WTC11 (cell line): Measurements from ENCODE around the gene EVI5L. TPM values are rescaled to one million over a fixed set of nuclear protein-coding genes. Genes with fewer than 3 reads are reported as not detected.

Experiments used
- ATAC-seq: fragments of 200-7000 bp; cut with Tn5 transposase; 2 replicates; pipeline ENCODE4 v1.10.0; 2021; ENCODE audit warnings: mild to moderate bottlenecking, moderate library complexity
- CTCF ChIA-PET: fragments of 300-600 bp; sonication (Branson Sonifier 250); formaldehyde crosslinking; loops from one replicate; lab custom pipeline; 2021; ENCODE audit warnings: antibody characterized with exemption; lab: Charles Lee
- POLR2A ChIA-PET: fragments of 350-600 bp; sonication (Branson Sonifier 250); formaldehyde crosslinking; loops from one replicate; lab custom pipeline; 2021; ENCODE audit warnings: antibody characterized with exemption; lab: Charles Lee
- DNase-seq: peaks from one replicate; pipeline ENCODE4 v3.0.0; 2021; ENCODE audit warnings: low spot score
- H3K27ac Mint-ChIP-seq: 2 replicates; pipeline ENCODE4 v1.8.0; 2021; ENCODE audit warnings: mixed read lengths
- H3K27me3 Mint-ChIP-seq: 2 replicates; pipeline ENCODE4 v1.8.0; 2021; ENCODE audit warnings: low read depth, mild to moderate bottlenecking, moderate library complexity, mixed read lengths
- H3K36me3 Mint-ChIP-seq: 2 replicates; pipeline ENCODE4 v1.8.0; 2021; ENCODE audit warnings: mixed read lengths
- H3K4me1 Mint-ChIP-seq: 2 replicates; pipeline ENCODE4 v1.8.0; 2022; ENCODE audit warnings: mixed read lengths
- H3K4me3 Mint-ChIP-seq: 2 replicates; pipeline ENCODE4 v1.8.0; 2021; ENCODE audit warnings: mild to moderate bottlenecking, moderate library complexity, mixed read lengths
- H3K9me3 Mint-ChIP-seq: 2 replicates; pipeline ENCODE4 v1.8.0; 2021; ENCODE audit warnings: mixed read lengths
- FOXK1 ChIP-seq: sonication (generic); formaldehyde crosslinking; IDR thresholded peaks from 2 replicates; pipeline ENCODE4 v1.8.0; 2022; ENCODE audit warnings: mild to moderate bottlenecking, moderate library complexity, missing genetic modification reagents
- GTF2I ChIP-seq: fragments of 250-450 bp; sonication (Bioruptor Pico); conservative IDR thresholded peaks from 2 replicates; pipeline ENCODE4 v1.4.0; 2021; ENCODE audit warnings: mild to moderate bottlenecking
- HMGA2 ChIP-seq: fragments of 250-450 bp; sonication (Bioruptor Pico); IDR thresholded peaks from 2 replicates; pipeline ENCODE4 v1.4.0; 2021; ENCODE audit warnings: mild to moderate bottlenecking, moderate library complexity
- KAT7 ChIP-seq: sonication (generic); formaldehyde crosslinking; IDR thresholded peaks from 2 replicates; pipeline ENCODE4 v1.8.1; 2023; ENCODE audit warnings: missing genetic modification reagents, mild to moderate bottlenecking, borderline replicate concordance
- RELA ChIP-seq: sonication (generic); formaldehyde crosslinking; IDR thresholded peaks from 2 replicates; pipeline ENCODE4 v1.8.1; 2022; ENCODE audit warnings: missing genetic modification reagents, mild to moderate bottlenecking, borderline replicate concordance
- TEAD1 ChIP-seq: sonication (generic); formaldehyde crosslinking; IDR thresholded peaks from 2 replicates; pipeline ENCODE4 v1.8.0; 2022; ENCODE audit warnings: mild to moderate bottlenecking, missing genetic modification reagents
- TEAD4 ChIP-seq: sonication (generic); formaldehyde crosslinking; IDR thresholded peaks from 2 replicates; pipeline ENCODE4 v1.8.0; 2022; ENCODE audit warnings: mild to moderate bottlenecking, missing genetic modification reagents
- ZNF263 ChIP-seq: sonication (generic); formaldehyde crosslinking; IDR thresholded peaks from 2 replicates; pipeline ENCODE4 v1.8.1; 2022; ENCODE audit warnings: low read depth, mild to moderate bottlenecking, moderate library complexity, missing genetic modification reagents
- ZNF423 ChIP-seq: fragments of 250-450 bp; sonication (Bioruptor Pico); IDR thresholded peaks from 2 replicates; pipeline ENCODE4 v2.1.2; 2022; ENCODE audit warnings: mild to moderate bottlenecking, moderate library complexity
- total RNA-seq: library from RNA; stranded (reverse); gene quantifications from 3 replicates; pipeline ENCODE4 v1.2.3, GENCODE V29; 2021
- TF ChIP-seq, protein P1 (sequence below): fragments of 250-450 bp; sonication (Bioruptor Pico); IDR thresholded peaks from 2 replicates; pipeline ENCODE4 v1.9.0; 2021; ENCODE audit warnings: moderate library complexity, mild to moderate bottlenecking, inconsistent platforms, borderline replicate concordance
- TF ChIP-seq, protein P2 (sequence below): fragments of 250-450 bp; sonication (Bioruptor Pico); conservative IDR thresholded peaks from 2 replicates; pipeline ENCODE4 v1.9.0; 2021; ENCODE audit warnings: mild to moderate bottlenecking
- TF ChIP-seq, protein P3 (sequence below): sonication (generic); formaldehyde crosslinking; conservative IDR thresholded peaks from 2 replicates; pipeline ENCODE4 v1.8.1; 2023; ENCODE audit warnings: mild to moderate bottlenecking, low read depth, missing genetic modification reagents, moderate library complexity
- TF ChIP-seq, protein P4 (sequence below): sonication (generic); formaldehyde crosslinking; IDR thresholded peaks from 2 replicates; pipeline ENCODE4 v1.8.0; 2023; ENCODE audit warnings: missing genetic modification reagents
- TF ChIP-seq, protein P5 (sequence below): fragments of 250-450 bp; sonication (Bioruptor Pico); IDR thresholded peaks from 2 replicates; pipeline ENCODE4 v1.8.0; 2021; ENCODE audit warnings: mild to moderate bottlenecking
- TF ChIP-seq, protein P6 (sequence below): sonication (generic); formaldehyde crosslinking; IDR thresholded peaks from 2 replicates; pipeline ENCODE4 v1.8.1; 2022; ENCODE audit warnings: low read depth, missing genetic modification reagents, borderline replicate concordance
- TF ChIP-seq, protein P7 (sequence below): sonication (generic); formaldehyde crosslinking; IDR thresholded peaks from 2 replicates; pipeline ENCODE4 v1.8.1; 2023; ENCODE audit warnings: mild to moderate bottlenecking, missing genetic modification reagents
- TF ChIP-seq, protein P8 (sequence below): sonication (generic); formaldehyde crosslinking; IDR thresholded peaks from 2 replicates; pipeline ENCODE4 v1.8.0; 2022; ENCODE audit warnings: missing genetic modification reagents

The EVI5L gene
- total RNA-seq, 1 experiment from 2014 or later, result 10.5 TPM

DNA sequence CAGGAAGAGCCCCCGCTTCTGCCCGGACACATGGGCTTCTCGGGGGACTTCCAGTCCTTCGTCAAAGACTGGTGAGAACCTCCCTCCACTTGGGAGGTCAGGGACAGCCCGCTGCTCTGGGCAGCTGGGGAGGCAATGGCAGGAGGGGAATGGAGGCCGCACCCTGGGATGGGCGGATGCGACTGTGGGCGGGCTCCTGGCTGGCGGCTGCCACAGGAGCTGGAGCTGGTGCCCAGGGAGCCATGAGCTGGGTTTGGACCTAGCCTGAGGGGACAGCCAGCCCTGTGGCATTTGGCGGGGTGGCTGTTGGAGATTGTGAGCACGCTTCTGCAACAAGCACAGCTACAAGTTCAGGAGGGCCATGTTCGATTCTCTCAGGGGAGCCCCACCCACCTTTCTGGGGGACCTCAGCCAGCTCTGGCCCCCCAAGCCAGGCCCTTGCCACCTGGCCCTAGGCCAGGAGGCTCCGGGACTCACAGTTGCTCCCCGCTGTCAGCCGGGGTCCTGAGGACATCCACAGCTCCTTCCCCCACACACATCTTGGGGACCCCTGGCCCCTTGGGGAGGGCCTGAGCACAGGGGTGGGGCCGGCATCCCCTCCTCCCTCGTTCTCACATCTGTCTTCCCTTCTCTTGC lies 81.6 kb downstream of the EVI5L start:
- Mint-ChIP-seq H3K27me3 (peaks cover 23% of the 10 kb centered on the region), H3K4me3 (no peak overlapping the region), H3K36me3 (peaks cover 11% of the 10 kb centered on the region), H3K9me3 (no peaks in the 10 kb centered on the region), H3K27ac (no peak overlapping the region), H3K4me1 (peaks cover 3% of the 10 kb centered on the region)
- no peak for ATAC-seq
- DNase-seq, result no peak
- POLR2A ChIA-PET, result no interaction called here
- TF ChIP-seq HMGA2 (no peak), KAT7 (CRISPR knock-in tag) (no peak), TEAD1 (CRISPR knock-in tag) (no peak)
- TF ChIP-seq, protein P1, sequence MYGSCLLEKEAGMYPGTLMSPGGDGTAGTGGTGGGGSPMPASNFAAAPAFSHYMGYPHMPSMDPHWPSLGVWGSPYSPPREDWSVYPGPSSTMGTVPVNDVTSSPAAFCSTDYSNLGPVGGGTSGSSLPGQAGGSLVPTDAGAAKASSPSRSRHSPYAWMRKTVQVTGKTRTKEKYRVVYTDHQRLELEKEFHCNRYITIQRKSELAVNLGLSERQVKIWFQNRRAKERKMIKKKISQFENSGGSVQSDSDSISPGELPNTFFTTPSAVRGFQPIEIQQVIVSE, result no peak
- TF ChIP-seq, protein P2, sequence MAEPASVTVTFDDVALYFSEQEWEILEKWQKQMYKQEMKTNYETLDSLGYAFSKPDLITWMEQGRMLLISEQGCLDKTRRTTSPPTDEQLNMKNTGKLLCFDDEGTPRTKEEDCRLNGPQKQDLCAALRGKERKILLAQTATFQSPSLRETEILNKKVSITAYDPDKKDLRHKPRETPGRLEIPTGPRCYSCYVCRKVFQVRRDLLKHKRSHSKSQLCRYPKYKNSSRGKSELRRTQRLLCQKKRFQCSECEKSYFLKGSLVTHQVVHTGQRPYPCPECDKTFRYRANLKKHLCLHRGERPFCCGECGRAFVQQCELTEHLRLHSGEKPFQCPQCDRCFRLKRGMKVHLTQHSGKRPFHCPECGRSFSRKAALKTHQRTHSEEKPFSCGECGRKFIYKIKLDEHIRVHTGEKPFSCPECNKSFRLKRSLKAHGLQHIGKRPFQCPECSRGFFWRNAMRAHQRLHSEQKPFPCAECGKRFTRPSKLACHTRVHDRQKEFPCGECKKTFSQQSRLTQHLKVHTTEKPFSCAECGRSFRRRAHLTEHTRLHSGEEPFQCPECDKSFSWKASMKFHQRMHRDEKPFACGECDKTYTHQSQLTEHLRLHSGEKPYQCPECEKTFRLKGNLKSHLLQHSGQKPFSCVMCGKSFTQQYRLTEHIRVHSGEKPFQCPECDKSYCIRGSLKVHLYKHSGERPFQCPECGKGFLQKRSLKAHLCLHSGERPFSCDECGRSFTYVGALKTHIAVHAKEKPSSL, result no peak
- CTCF ChIA-PET, result interaction anchor here (1.1 to 2.1 kb wide), 5 partner anchors 8 to 58 kb away, joined by 3 to 10 read pairs (median 4); partner anchors contain the start of gene MAP2K7

DNA sequence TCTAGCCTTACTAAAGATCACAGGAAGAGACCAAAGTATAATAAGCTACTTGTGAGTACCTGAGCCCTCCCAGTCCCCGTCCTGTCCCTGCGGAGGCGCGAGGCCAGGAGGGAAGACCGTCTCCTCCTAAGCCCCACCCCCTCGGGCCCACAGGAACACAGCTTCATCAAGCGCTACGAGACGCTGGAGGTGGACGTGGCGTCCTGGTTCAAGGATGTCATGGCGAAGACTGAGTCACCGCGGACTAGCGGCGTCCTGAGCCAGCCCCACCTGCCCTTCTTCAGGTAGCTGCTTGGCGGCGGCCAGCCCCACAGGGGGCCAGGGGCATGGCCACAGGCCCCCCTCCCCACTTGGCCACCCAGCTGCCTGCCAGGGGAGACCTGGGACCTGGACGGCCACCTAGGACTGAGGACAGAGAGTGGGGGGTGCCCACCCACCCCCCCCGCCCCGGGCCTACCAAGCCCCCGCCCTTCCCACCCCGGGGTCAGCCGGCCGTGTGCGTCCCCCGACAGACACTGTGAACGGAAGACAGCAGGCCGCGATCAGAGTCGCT lies 82.2 kb downstream of the EVI5L start:
- ChIA-PET POLR2A (no interaction called here), CTCF (interaction anchor here (0.8 to 2.1 kb wide), 6 partner anchors 9 to 59 kb away, joined by 3 to 10 read pairs (median 4); partner anchors contain the start of gene MAP2K7)
- Mint-ChIP-seq H3K4me3 (no peak overlapping the region), H3K27me3 (peaks cover 28% of the 10 kb centered on the region), H3K9me3 (no peaks in the 10 kb centered on the region), H3K4me1 (peaks cover 3% of the 10 kb centered on the region), H3K36me3 (peaks cover 11% of the 10 kb centered on the region), H3K27ac (no peak overlapping the region)
- no peak for ATAC-seq
- TF ChIP-seq ZNF423 (CRISPR knock-in tag) (no peak), FOXK1 (CRISPR knock-in tag) (no peak), ZNF263 (CRISPR knock-in tag) (no peak), RELA (CRISPR knock-in tag) (no peak), GTF2I (CRISPR knock-in tag) (no peak), TEAD4 (no peak)
- TF ChIP-seq, protein P3, sequence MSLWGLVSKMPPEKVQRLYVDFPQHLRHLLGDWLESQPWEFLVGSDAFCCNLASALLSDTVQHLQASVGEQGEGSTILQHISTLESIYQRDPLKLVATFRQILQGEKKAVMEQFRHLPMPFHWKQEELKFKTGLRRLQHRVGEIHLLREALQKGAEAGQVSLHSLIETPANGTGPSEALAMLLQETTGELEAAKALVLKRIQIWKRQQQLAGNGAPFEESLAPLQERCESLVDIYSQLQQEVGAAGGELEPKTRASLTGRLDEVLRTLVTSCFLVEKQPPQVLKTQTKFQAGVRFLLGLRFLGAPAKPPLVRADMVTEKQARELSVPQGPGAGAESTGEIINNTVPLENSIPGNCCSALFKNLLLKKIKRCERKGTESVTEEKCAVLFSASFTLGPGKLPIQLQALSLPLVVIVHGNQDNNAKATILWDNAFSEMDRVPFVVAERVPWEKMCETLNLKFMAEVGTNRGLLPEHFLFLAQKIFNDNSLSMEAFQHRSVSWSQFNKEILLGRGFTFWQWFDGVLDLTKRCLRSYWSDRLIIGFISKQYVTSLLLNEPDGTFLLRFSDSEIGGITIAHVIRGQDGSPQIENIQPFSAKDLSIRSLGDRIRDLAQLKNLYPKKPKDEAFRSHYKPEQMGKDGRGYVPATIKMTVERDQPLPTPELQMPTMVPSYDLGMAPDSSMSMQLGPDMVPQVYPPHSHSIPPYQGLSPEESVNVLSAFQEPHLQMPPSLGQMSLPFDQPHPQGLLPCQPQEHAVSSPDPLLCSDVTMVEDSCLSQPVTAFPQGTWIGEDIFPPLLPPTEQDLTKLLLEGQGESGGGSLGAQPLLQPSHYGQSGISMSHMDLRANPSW, result no peak
- TF ChIP-seq, protein P4, sequence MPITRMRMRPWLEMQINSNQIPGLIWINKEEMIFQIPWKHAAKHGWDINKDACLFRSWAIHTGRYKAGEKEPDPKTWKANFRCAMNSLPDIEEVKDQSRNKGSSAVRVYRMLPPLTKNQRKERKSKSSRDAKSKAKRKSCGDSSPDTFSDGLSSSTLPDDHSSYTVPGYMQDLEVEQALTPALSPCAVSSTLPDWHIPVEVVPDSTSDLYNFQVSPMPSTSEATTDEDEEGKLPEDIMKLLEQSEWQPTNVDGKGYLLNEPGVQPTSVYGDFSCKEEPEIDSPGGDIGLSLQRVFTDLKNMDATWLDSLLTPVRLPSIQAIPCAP (CRISPR knock-in tag), result no peak
- TF ChIP-seq, protein P5, sequence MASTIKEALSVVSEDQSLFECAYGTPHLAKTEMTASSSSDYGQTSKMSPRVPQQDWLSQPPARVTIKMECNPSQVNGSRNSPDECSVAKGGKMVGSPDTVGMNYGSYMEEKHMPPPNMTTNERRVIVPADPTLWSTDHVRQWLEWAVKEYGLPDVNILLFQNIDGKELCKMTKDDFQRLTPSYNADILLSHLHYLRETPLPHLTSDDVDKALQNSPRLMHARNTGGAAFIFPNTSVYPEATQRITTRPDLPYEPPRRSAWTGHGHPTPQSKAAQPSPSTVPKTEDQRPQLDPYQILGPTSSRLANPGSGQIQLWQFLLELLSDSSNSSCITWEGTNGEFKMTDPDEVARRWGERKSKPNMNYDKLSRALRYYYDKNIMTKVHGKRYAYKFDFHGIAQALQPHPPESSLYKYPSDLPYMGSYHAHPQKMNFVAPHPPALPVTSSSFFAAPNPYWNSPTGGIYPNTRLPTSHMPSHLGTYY, result no peak
- TF ChIP-seq, protein P6, sequence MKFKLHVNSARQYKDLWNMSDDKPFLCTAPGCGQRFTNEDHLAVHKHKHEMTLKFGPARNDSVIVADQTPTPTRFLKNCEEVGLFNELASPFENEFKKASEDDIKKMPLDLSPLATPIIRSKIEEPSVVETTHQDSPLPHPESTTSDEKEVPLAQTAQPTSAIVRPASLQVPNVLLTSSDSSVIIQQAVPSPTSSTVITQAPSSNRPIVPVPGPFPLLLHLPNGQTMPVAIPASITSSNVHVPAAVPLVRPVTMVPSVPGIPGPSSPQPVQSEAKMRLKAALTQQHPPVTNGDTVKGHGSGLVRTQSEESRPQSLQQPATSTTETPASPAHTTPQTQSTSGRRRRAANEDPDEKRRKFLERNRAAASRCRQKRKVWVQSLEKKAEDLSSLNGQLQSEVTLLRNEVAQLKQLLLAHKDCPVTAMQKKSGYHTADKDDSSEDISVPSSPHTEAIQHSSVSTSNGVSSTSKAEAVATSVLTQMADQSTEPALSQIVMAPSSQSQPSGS (CRISPR knock-in tag), result no peak
- TF ChIP-seq, protein P7, sequence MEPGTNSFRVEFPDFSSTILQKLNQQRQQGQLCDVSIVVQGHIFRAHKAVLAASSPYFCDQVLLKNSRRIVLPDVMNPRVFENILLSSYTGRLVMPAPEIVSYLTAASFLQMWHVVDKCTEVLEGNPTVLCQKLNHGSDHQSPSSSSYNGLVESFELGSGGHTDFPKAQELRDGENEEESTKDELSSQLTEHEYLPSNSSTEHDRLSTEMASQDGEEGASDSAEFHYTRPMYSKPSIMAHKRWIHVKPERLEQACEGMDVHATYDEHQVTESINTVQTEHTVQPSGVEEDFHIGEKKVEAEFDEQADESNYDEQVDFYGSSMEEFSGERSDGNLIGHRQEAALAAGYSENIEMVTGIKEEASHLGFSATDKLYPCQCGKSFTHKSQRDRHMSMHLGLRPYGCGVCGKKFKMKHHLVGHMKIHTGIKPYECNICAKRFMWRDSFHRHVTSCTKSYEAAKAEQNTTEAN (CRISPR knock-in tag), result no peak
- TF ChIP-seq, protein P8, sequence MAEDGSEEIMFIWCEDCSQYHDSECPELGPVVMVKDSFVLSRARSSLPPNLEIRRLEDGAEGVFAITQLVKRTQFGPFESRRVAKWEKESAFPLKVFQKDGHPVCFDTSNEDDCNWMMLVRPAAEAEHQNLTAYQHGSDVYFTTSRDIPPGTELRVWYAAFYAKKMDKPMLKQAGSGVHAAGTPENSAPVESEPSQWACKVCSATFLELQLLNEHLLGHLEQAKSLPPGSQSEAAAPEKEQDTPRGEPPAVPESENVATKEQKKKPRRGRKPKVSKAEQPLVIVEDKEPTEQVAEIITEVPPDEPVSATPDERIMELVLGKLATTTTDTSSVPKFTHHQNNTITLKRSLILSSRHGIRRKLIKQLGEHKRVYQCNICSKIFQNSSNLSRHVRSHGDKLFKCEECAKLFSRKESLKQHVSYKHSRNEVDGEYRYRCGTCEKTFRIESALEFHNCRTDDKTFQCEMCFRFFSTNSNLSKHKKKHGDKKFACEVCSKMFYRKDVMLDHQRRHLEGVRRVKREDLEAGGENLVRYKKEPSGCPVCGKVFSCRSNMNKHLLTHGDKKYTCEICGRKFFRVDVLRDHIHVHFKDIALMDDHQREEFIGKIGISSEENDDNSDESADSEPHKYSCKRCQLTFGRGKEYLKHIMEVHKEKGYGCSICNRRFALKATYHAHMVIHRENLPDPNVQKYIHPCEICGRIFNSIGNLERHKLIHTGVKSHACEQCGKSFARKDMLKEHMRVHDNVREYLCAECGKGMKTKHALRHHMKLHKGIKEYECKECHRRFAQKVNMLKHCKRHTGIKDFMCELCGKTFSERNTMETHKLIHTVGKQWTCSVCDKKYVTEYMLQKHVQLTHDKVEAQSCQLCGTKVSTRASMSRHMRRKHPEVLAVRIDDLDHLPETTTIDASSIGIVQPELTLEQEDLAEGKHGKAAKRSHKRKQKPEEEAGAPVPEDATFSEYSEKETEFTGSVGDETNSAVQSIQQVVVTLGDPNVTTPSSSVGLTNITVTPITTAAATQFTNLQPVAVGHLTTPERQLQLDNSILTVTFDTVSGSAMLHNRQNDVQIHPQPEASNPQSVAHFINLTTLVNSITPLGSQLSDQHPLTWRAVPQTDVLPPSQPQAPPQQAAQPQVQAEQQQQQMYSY (CRISPR knock-in tag), result no peak
- DNase-seq, result no peak
